HepG2 (cell line): ENCODE data around the gene TAOK3. TPM values are rescaled to one million over a fixed set of nuclear protein-coding genes. Genes with fewer than 3 reads are reported as not detected.

Source experiments
- CAMTA2 ChIP-seq: sonication (generic); formaldehyde crosslinking; IDR thresholded peaks from 2 replicates; pipeline ENCODE4 v1.4.0; 2020; ENCODE audit warnings: mild to moderate bottlenecking, missing genetic modification reagents, borderline replicate concordance
- DNMT1 ChIP-seq: sonication (generic); formaldehyde crosslinking; IDR thresholded peaks from 2 replicates; pipeline ENCODE4 v1.5.1; 2020; ENCODE audit warnings: mild to moderate bottlenecking, missing genetic modification reagents
- HIVEP1 ChIP-seq: sonication (generic); formaldehyde crosslinking; IDR thresholded peaks from 2 replicates; pipeline ENCODE4 v1.4.0; 2020; ENCODE audit warnings: mild to moderate bottlenecking, missing genetic modification reagents
- HOXA5 ChIP-seq: sonication (generic); formaldehyde crosslinking; IDR thresholded peaks from 2 replicates; pipeline ENCODE4 v1.4.0; 2020; ENCODE audit warnings: missing genetic modification reagents
- JUND ChIP-seq: sonication (generic); formaldehyde crosslinking; IDR thresholded peaks from 2 replicates; pipeline ENCODE4 v1.8.0; 2022; ENCODE audit warnings: mild to moderate bottlenecking, missing genetic modification reagents
- MAX ChIP-seq: IDR thresholded peaks from 2 replicates; pipeline ENCODE4 v1.6.1; 2012; ENCODE audit warnings: inconsistent platforms
- MTA3 ChIP-seq: sonication (generic); formaldehyde crosslinking; IDR thresholded peaks from 2 replicates; pipeline ENCODE4 v1.4.0; 2020; ENCODE audit warnings: missing genetic modification reagents
- NCOA5 ChIP-seq: sonication (generic); formaldehyde crosslinking; IDR thresholded peaks from 2 replicates; pipeline ENCODE4 v1.4.0; 2020; ENCODE audit warnings: missing genetic modification reagents
- RNF219 ChIP-seq: sonication (generic); formaldehyde crosslinking; IDR thresholded peaks from 2 replicates; pipeline ENCODE4 v1.5.0; 2020; ENCODE audit warnings: mild to moderate bottlenecking, missing genetic modification reagents
- SKI ChIP-seq: fragments of 450-650 bp; IDR thresholded peaks from one replicate; pipeline ENCODE4 v1.6.1; 2018; ENCODE audit warnings: mild to moderate bottlenecking; ENCODE audit not compliant: partially characterized antibody
- SSRP1 ChIP-seq: IDR thresholded peaks from 2 replicates; pipeline ENCODE4 v1.6.1; 2016; ENCODE audit warnings: control low read depth
- ZBTB4 ChIP-seq: sonication (generic); formaldehyde crosslinking; IDR thresholded peaks from 2 replicates; pipeline ENCODE4 v1.4.0; 2020; ENCODE audit warnings: missing genetic modification reagents, mild to moderate bottlenecking, borderline replicate concordance
- ZMAT5 ChIP-seq: sonication (generic); formaldehyde crosslinking; IDR thresholded peaks from 2 replicates; pipeline ENCODE4 v1.5.0; 2020; ENCODE audit warnings: mild to moderate bottlenecking, low read depth, missing genetic modification reagents, borderline replicate concordance
- ZNF224 ChIP-seq: sonication (generic); formaldehyde crosslinking; IDR thresholded peaks from 2 replicates; pipeline ENCODE4 v1.5.0; 2020; ENCODE audit warnings: mild to moderate bottlenecking, missing genetic modification reagents
- ZNF329 ChIP-seq: sonication (generic); formaldehyde crosslinking; IDR thresholded peaks from 2 replicates; pipeline ENCODE4 v1.9.0; 2021; ENCODE audit warnings: low read depth, mild to moderate bottlenecking, missing genetic modification reagents
- ZNF430 ChIP-seq: sonication (generic); formaldehyde crosslinking; IDR thresholded peaks from 2 replicates; pipeline ENCODE4 v1.9.0; 2021; ENCODE audit warnings: mild to moderate bottlenecking, missing genetic modification reagents
- ZNF678 ChIP-seq: sonication (generic); formaldehyde crosslinking; IDR thresholded peaks from 2 replicates; pipeline ENCODE4 v1.4.0; 2020; ENCODE audit warnings: mild to moderate bottlenecking, missing genetic modification reagents
- ZNF724P ChIP-seq: sonication (generic); formaldehyde crosslinking; IDR thresholded peaks from 2 replicates; pipeline ENCODE4 v1.8.0; 2022; ENCODE audit warnings: missing genetic modification reagents, borderline replicate concordance
- polyA plus RNA-seq, 8 experiments: library from polyadenylated mRNA; depleted of rRNA in 3 of 8; stranded (reverse) in 7 of 8; unstranded in 1 of 8; fragments of >200 nt; fragmentation: Illumina TruSeq in 4 of 8; extraction: Trizol in 4 of 8; gene quantifications; 2 replicates each; pipeline versions ENCODE4 v1.2.1 to v1.2.3, GENCODE V29; 2011 to 2016; ENCODE audit warnings: low read depth in 4 of 8, missing spikeins in 1 of 8, mixed read lengths in 1 of 8; ENCODE audit not compliant: insufficient read depth in 1 of 8
- total RNA-seq, 5 experiments: library from RNA; depleted of rRNA; stranded (reverse); fragments of >200 nt; fragmentation: Illumina TruSeq; extraction: Trizol; gene quantifications; 2 replicates each; pipeline ENCODE4 v1.2.3, GENCODE V29; 2016; ENCODE audit warnings: low read depth in 1 of 5
- TF ChIP-seq, protein P1 (sequence below), 2 experiments: fragments of 450-650 bp in 1 of 2; sonication (generic) in 1 of 2; formaldehyde crosslinking; IDR thresholded peaks; 2 replicates each; pipeline versions ENCODE4 v1.5.0 to v1.8.0; 2020 to 2022; ENCODE audit warnings: mild to moderate bottlenecking in 1 of 2, missing genetic modification reagents in 1 of 2

Gene TAOK3
- total and polyA plus RNA-seq, 2 of the 13 experiments (the other 11 are each of a cell fraction or from before 2014, with no cell fraction given), result 10.4 to 12.3 TPM

GRCh38 chr12:118135788-118136558 lies 236.7 kb downstream of the TAOK3 start, which contains the start of gene PEBP1 (continued):
- peak; percentile 21; the same call in 1 of the 2 replicates for TF ChIP-seq JUND (CRISPR knock-in tag)
- TF ChIP-seq MAX, result peak; percentile 96
- TF ChIP-seq HOXA5, result peak; percentile 87
- TF ChIP-seq, protein P1, sequence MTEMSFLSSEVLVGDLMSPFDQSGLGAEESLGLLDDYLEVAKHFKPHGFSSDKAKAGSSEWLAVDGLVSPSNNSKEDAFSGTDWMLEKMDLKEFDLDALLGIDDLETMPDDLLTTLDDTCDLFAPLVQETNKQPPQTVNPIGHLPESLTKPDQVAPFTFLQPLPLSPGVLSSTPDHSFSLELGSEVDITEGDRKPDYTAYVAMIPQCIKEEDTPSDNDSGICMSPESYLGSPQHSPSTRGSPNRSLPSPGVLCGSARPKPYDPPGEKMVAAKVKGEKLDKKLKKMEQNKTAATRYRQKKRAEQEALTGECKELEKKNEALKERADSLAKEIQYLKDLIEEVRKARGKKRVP (CRISPR knock-in tag; IDR thresholded peaks at IDR 0.05), result peak in 1 of 2 experiments; percentile 58; a peak in 1 of 4 replicates
- peak; percentile 88 for TF ChIP-seq ZNF329 (CRISPR knock-in tag)
- no peak for TF ChIP-seq SKI
- TF ChIP-seq DNMT1, result no peak; the same call in 1 of the 2 replicates
- no peak for TF ChIP-seq SSRP1 (CRISPR knock-in tag)
- peak; percentile 92 for TF ChIP-seq ZNF430 (CRISPR knock-in tag)
- no peak for TF ChIP-seq RNF219 (CRISPR knock-in tag)
- TF ChIP-seq NCOA5, result no peak
- no peak for TF ChIP-seq MTA3 (CRISPR knock-in tag)
- no peak; the same call in 1 of the 2 replicates for TF ChIP-seq ZMAT5 (CRISPR knock-in tag)
- peak; percentile 96; the same call in 1 of the 2 replicates for TF ChIP-seq ZNF678 (CRISPR knock-in tag)
- peak; percentile 57; the same call in 1 of the 2 replicates for TF ChIP-seq ZNF724P (CRISPR knock-in tag)
- peak; percentile 37 for TF ChIP-seq ZNF224 (CRISPR knock-in tag)
- TF ChIP-seq ZBTB4 (CRISPR knock-in tag), result peak; percentile 85; the same call in 1 of the 2 replicates
- TF ChIP-seq HIVEP1 (CRISPR knock-in tag), result no peak; the same call in 1 of the 2 replicates
- 0 out of 2 replicates have a peak, but pooled peaks have one; percentile 75 for TF ChIP-seq CAMTA2 (CRISPR knock-in tag)
